IMR-90 (cell line): Measurements from ENCODE around the gene SLC51A. TPM values are rescaled to one million over a fixed set of nuclear protein-coding genes. Genes with fewer than 3 reads are reported as not detected.

Experiments
- ATAC-seq: fragments of 200-7000 bp; cut with Tn5 transposase; 2 replicates; pipeline ENCODE4 v1.9.1; 2020; ENCODE audit warnings: low read depth, mild to moderate bottlenecking, moderate library complexity
- BruUV-seq: library from RNA; stranded (reverse); fragments of 400-500 nt; replicated peaks from 2 replicates; lab custom pipeline; 2021; lab: Mats Ljungman, UMichigan
- CTCF ChIA-PET: fragments of 300-600 bp; formaldehyde crosslinking; extraction: SDS; loops from one replicate; lab custom pipeline; 2021; ENCODE audit warnings: antibody characterized with exemption; lab: Yijun Ruan, JAX
- POLR2A ChIA-PET: fragments of 300-600 bp; sonication (Branson Sonifier 250); formaldehyde crosslinking; loops from one replicate; lab custom pipeline; 2022; ENCODE audit warnings: antibody characterized with exemption; ENCODE audit not compliant: unreplicated experiment; lab: Charles Lee
- DNase-seq: peaks from one replicate; pipeline ENCODE4 v3.0.0; 2013
- H2AFZ ChIP-seq: replicated peaks from 2 replicates; pipeline ENCODE3; 2013; ENCODE audit warnings: low read length, mild to moderate bottlenecking; ENCODE audit not compliant: poor library complexity
- H2AK5ac ChIP-seq: 2 replicates; pipeline ENCODE4 v1.6.1; 2013; ENCODE audit warnings: low read depth, low read length, inconsistent platforms
- H2AK9ac ChIP-seq: replicated peaks from 2 replicates; pipeline ENCODE3; 2013; ENCODE audit warnings: mild to moderate bottlenecking, low read depth, low read length, moderate library complexity; ENCODE audit not compliant: poor library complexity
- H2BK120ac ChIP-seq: 2 replicates; pipeline ENCODE4 v1.6.1; 2013; ENCODE audit warnings: low read depth, low read length, inconsistent platforms
- H2BK15ac ChIP-seq: 3 replicates; pipeline ENCODE4 v1.6.1; 2013; ENCODE audit warnings: low read depth, low read length, inconsistent platforms
- H2BK20ac ChIP-seq: 2 replicates; pipeline ENCODE4 v1.6.1; 2013; ENCODE audit warnings: low read depth, mild to moderate bottlenecking, inconsistent platforms, low read length, moderate library complexity
- H2BK5ac ChIP-seq: 2 replicates; pipeline ENCODE4 v1.6.1; 2013; ENCODE audit warnings: mild to moderate bottlenecking, low read depth, low read length, inconsistent platforms; ENCODE audit not compliant: poor library complexity, severe bottlenecking
- H3K14ac ChIP-seq: replicated peaks from 2 replicates; pipeline ENCODE4 v1.6.1; 2013; ENCODE audit warnings: low read depth, low read length, inconsistent platforms
- H3K18ac ChIP-seq: 2 replicates; pipeline ENCODE4 v1.6.1; 2013; ENCODE audit warnings: low read depth, low read length, control low read depth
- H3K23ac ChIP-seq: 2 replicates; pipeline ENCODE4 v1.6.1; 2013; ENCODE audit warnings: low read depth, low read length, inconsistent platforms
- H3K27ac ChIP-seq: 2 replicates; pipeline ENCODE4 v1.5.1; 2013; ENCODE audit warnings: mild to moderate bottlenecking, control low read depth, low read length; ENCODE audit not compliant: insufficient read depth
- H3K27me3 ChIP-seq: 2 replicates; pipeline ENCODE4 v1.6.1; 2013; ENCODE audit warnings: low read length; ENCODE audit not compliant: control insufficient read depth, insufficient read depth
- H3K36me3 ChIP-seq: 2 replicates; pipeline ENCODE4 v1.6.1; 2013; ENCODE audit warnings: low read length, mixed read lengths; ENCODE audit not compliant: control insufficient read depth, insufficient read depth
- H3K4ac ChIP-seq: 2 replicates; pipeline ENCODE4 v1.6.1; 2013; ENCODE audit warnings: low read depth, low read length, inconsistent platforms
- H3K4me1 ChIP-seq: 2 replicates; pipeline ENCODE4 v1.6.1; 2013; ENCODE audit warnings: low read length, mixed read lengths; ENCODE audit not compliant: control insufficient read depth, insufficient read depth
- H3K4me2 ChIP-seq: 2 replicates; pipeline ENCODE4 v1.6.1; 2013; ENCODE audit warnings: low read depth, mild to moderate bottlenecking, control low read depth, low read length, moderate library complexity
- H3K4me3 ChIP-seq: 2 replicates; pipeline ENCODE4 v1.5.1; 2013; ENCODE audit warnings: low read depth, mild to moderate bottlenecking, control low read depth, low read length, moderate library complexity; ENCODE audit not compliant: insufficient read depth
- H3K56ac ChIP-seq: 2 replicates; pipeline ENCODE4 v1.6.1; 2013; ENCODE audit warnings: low read length, inconsistent platforms; ENCODE audit not compliant: insufficient read depth; ENCODE audit errors: extremely low read depth
- H3K79me1 ChIP-seq, 2 experiments: 2 replicates each; pipeline ENCODE4 v1.6.1; 2013; ENCODE audit warnings: low read length in 2 of 2, inconsistent platforms in 1 of 2, low read depth in 1 of 2
- H3K9ac ChIP-seq: 2 replicates; pipeline ENCODE4 v1.6.1; 2013; ENCODE audit warnings: low read depth, low read length, control low read depth
- H3K9me1 ChIP-seq: 2 replicates; pipeline ENCODE4 v1.6.1; 2013; ENCODE audit warnings: low read length, inconsistent platforms; ENCODE audit not compliant: insufficient read depth
- H3K9me3 ChIP-seq: 2 replicates; pipeline ENCODE4 v1.6.1; 2013; ENCODE audit warnings: low read length; ENCODE audit not compliant: control insufficient read depth, insufficient read depth
- H4K20me1 ChIP-seq: 2 replicates; pipeline ENCODE4 v1.6.1; 2013; ENCODE audit warnings: low read length, inconsistent platforms; ENCODE audit not compliant: insufficient read depth
- H4K5ac ChIP-seq: 2 replicates; pipeline ENCODE4 v1.6.1; 2013; ENCODE audit warnings: mild to moderate bottlenecking, low read depth, low read length, control low read depth
- H4K8ac ChIP-seq, 2 experiments: 2 replicates each; pipeline ENCODE4 v1.6.1; 2013; ENCODE audit warnings: low read depth in 2 of 2, low read length in 2 of 2, control low read depth in 1 of 2, inconsistent platforms in 1 of 2
- H4K91ac ChIP-seq: 2 replicates; pipeline ENCODE4 v1.6.1; 2013; ENCODE audit warnings: low read depth, low read length, inconsistent platforms; ENCODE audit not compliant: insufficient read depth
- BHLHE40 ChIP-seq: fragments of 150-350 bp; IDR thresholded peaks from 2 replicates; pipeline ENCODE4 v1.6.1; 2016; ENCODE audit warnings: mild to moderate bottlenecking, low read depth, low read length
- MXI1 ChIP-seq: IDR thresholded peaks from 2 replicates; pipeline ENCODE4 v1.6.1; 2012; ENCODE audit warnings: low read depth, mild to moderate bottlenecking, low read length, moderate library complexity, borderline replicate concordance
- whole genome bisulfite sequencing, 2 experiments: methylation state at CpG; one replicate each; pipeline versions ENCODE4 v1.1.5 to v1.1.7; 2013; ENCODE audit warnings: missing lambda C conversion rate in 2 of 2; ENCODE audit not compliant: insufficient read length in 1 of 2; ENCODE audit errors: extremely low coverage in 2 of 2; 5-methylcytosine and 5-hydroxymethylcytosine counted together
- dilution Hi-C: fragments of 300-500 bp; cut with HindIII; formaldehyde crosslinking; loops from one replicate; pipeline ENCODE4 v1.14.3; 2018; ENCODE audit warnings: low sequenced_read_pairs; ENCODE audit not compliant: unreplicated experiment
- in situ Hi-C: fragments of 300-500 bp; cut with MboI; formaldehyde crosslinking; loops from 3 replicates; pipeline ENCODE4 v1.14.3; 2019; ENCODE audit warnings: low sequenced_read_pairs, inconsistent platforms, mixed read lengths
- intact Hi-C: fragments of 100-400 bp; cut with micrococcal nuclease; formaldehyde crosslinking; loops from 2 replicates; pipeline ENCODE4 v1.10.0; 2022
- polyA plus RNA-seq, 3 experiments: library from polyadenylated mRNA; depleted of rRNA; stranded (reverse); fragments of >200 nt; gene quantifications; 2 replicates each; pipeline ENCODE4 v1.2.3, GENCODE V29; 2012; ENCODE audit warnings: low replicate concordance in 1 of 3
- total RNA-seq: library from RNA; depleted of rRNA; stranded (reverse); fragments of >200 nt; gene quantifications from 2 replicates; pipeline ENCODE4 v1.2.3, GENCODE V29; 2012

SLC51A gene
- total and polyA plus RNA-seq, 2 of the 4 experiments (the other 2 are of a cell fraction) = not detected

- POLR2A ChIA-PET = no interaction called here
- Histone ChIP-seq H3K36me3 (peaks cover 16% of the 10 kb centered on the region), H3K4ac (no peak overlapping the region), H3K79me1 (peaks cover 21 to 31% of the 10 kb centered on the region in 2 experiments), H2BK120ac (no peak overlapping the region), H3K4me2 (no peak overlapping the region), H3K18ac (no peak overlapping the region), H3K9ac (no peak overlapping the region), H3K9me3 (no peaks in the 10 kb centered on the region), H3K14ac (no peak overlapping the region), H2AFZ (no peak overlapping the region), H4K91ac (no peak overlapping the region), H3K4me1 (no peaks in the 10 kb centered on the region), H4K8ac (no peak overlapping the region), H3K56ac (no peak overlapping the region), H2AK5ac (no peak overlapping the region), H2AK9ac (no peak overlapping the region), H3K9me1 (no peaks in the 10 kb centered on the region), H2BK5ac (no peak overlapping the region), H4K20me1 (peaks cover 5% of the 10 kb centered on the region), H4K5ac (no peak overlapping the region), H3K27me3 (no peaks in the 10 kb centered on the region), H2BK15ac (no peak overlapping the region), H3K27ac (no peak overlapping the region), H2BK20ac (no peak overlapping the region), H3K23ac (no peak overlapping the region), H3K4me3 (no peak overlapping the region)
- in situ Hi-C loops (loop anchor here (5.0 kb wide), 2 partner anchors 268 to 428 kb away; no protein-coding TSS in a partner anchor), intact Hi-C loops (loop anchor here (5.0 to 10.0 kb wide), 3 partner anchors 178 to 430 kb away; partner anchors contain the start of genes RNF168 and UBXN7), dilution Hi-C loops (no loop called here)
- CTCF ChIA-PET = interaction anchor here (1.0 kb wide), 1 partner anchor 8 kb away, joined by 4 read pairs; no protein-coding TSS in a partner anchor
- no TSS peak for BruUV-seq
- no peak for DNase-seq
- no peak for ATAC-seq
- TF ChIP-seq MXI1 (no peak), BHLHE40 (no peak)
- WGBS, 2 experiments = no CpG with 5 or more reads among the region's 5 CpGs
These were observed 38.3 kb downstream of the SLC51A start for GRCh38 chr3:196254376-196255283.
